ENCODE data around the gene PPIL6. TPM values are rescaled to one million over a fixed set of nuclear protein-coding genes. Genes with fewer than 3 reads are reported as not detected.

PPIL6 gene
- total and polyA plus RNA-seq, 2 donors (not counting 1 experiment from before 2014, with no cell fraction given), result 0.85 to 1.8 TPM

DNA sequence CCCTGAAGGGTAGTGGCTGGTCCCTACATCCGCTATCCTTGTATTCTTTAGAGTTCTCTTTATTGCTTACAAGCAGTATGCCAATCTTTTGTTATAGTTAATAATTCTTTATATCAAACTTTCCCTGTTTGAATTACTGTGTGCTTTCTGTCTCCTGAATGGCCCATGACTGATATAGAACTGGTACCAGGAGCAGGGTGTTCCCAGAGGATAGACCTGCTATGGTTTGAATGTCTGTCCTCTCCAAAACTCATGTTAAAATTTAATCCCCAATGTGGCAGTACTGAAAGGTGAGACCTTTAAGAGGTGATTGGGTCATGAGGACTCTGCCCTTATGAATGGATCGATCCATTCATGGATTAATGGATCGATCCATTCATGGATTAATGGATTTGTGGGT, 84.2 kb downstream of the PPIL6 start:
- H4K20me1 ChIP-seq (ENCODE audit: control insufficient read depth, insufficient read depth, low read length, poor library complexity, severe bottlenecking), result peaks cover 34% of the 10 kb centered on the region
- intact Hi-C loops (cut with micrococcal nuclease), result no loop called here
- peaks cover 3 to 51% of the 10 kb centered on the region in 2 experiments for H3K36me3 ChIP-seq (replicated peaks in 1 of 2; ENCODE audit: control extremely low read depth in 1 of 2, control insufficient read depth in 1 of 2, extremely low read depth in 1 of 2, insufficient read depth in 2 of 2, low read length in 1 of 2)
- no peak overlapping the region for H3K4me2 ChIP-seq (replicated peaks; ENCODE audit: low read depth, low read length, poor library complexity, severe bottlenecking)
- no peak overlapping the region for H3K9ac ChIP-seq (ENCODE audit: low read length)
- peaks cover 3 to 7% of the 10 kb centered on the region in 2 donors for H3K4me1 ChIP-seq (ENCODE audit: control insufficient read depth in 2 of 2, insufficient read depth in 2 of 2, low read length in 2 of 2)
- no peak overlapping the region for H3K4me3 Mint-ChIP-seq
- peaks cover 12% of the 10 kb centered on the region for H3K79me2 ChIP-seq (ENCODE audit: control insufficient read depth, insufficient read depth, low read length)
- H3K27me3 Mint-ChIP-seq, result no peaks in the 10 kb centered on the region
- no peaks in the 10 kb centered on the region for H3K9me3 Mint-ChIP-seq (ENCODE audit: insufficient read depth)
- H2AFZ ChIP-seq (ENCODE audit: insufficient read depth, low read depth, low read length, poor library complexity, severe bottlenecking), result no peak overlapping the region
- ATAC-seq (ENCODE audit: low read depth), result no peak
- H3K27ac Mint-ChIP-seq, result no peak overlapping the region
- whole genome bisulfite sequencing (ENCODE audit: insufficient coverage), result 94% methylated on average over 2 of the region's 3 CpGs
- H3K27ac ChIP-seq (ENCODE audit: low read length in 2 of 2), result no peak overlapping the region
- ChIA-PET CTCF (no interaction called here), POLR2A (no interaction called here)
- H3K4me3 ChIP-seq (ENCODE audit: control extremely low read depth in 1 of 5, extremely low read depth in 1 of 5, insufficient read depth in 1 of 5, low read depth in 2 of 5, low read length in 4 of 5), result no peak overlapping the region
- peaks cover 29% of the 10 kb centered on the region for H3K4me1 Mint-ChIP-seq
- H3K9me3 ChIP-seq (ENCODE audit: control extremely low read depth in 1 of 3, control insufficient read depth in 2 of 3, insufficient read depth in 1 of 3, low read length in 2 of 3), result peaks cover 3 to 13% (median 4%) of the 10 kb centered on the region in 3 donors
- TF ChIP-seq CTCF (IDR thresholded peaks at IDR 0.05) (no peak), EZH2 (IDR thresholded peaks at IDR 0.05; ENCODE audit: borderline replicate concordance, insufficient read depth, low read depth, low read length, poor library complexity, severe bottlenecking) (no peak)
- no peak for DNase-seq
- no peaks in the 10 kb centered on the region for H3K27me3 ChIP-seq (replicated peaks in 1 of 4; ENCODE audit: control extremely low read depth in 1 of 4, control insufficient read depth in 3 of 4, insufficient read depth in 4 of 4, low read length in 3 of 4)

- ChIA-PET CTCF (no interaction called here), POLR2A (no interaction called here)
- Mint-ChIP-seq H3K4me3 (no peak overlapping the region), H3K27me3 (no peaks in the 10 kb centered on the region), H3K9me3 (ENCODE audit: insufficient read depth) (no peaks in the 10 kb centered on the region), H3K4me1 (peaks cover 2% of the 10 kb centered on the region), H3K27ac (no peak overlapping the region)
- TF ChIP-seq EZH2 (IDR thresholded peaks at IDR 0.05; ENCODE audit: borderline replicate concordance, insufficient read depth, low read depth, low read length, poor library complexity, severe bottlenecking) (no peak), CTCF (IDR thresholded peaks at IDR 0.05) (no peak)
- H3K79me2 ChIP-seq (ENCODE audit: control insufficient read depth, insufficient read depth, low read length), result no peaks in the 10 kb centered on the region
- DNase-seq (no peak), ATAC-seq (ENCODE audit: low read depth) (no peak)
- H3K36me3 ChIP-seq (replicated peaks in 1 of 2; ENCODE audit: control extremely low read depth in 1 of 2, control insufficient read depth in 1 of 2, extremely low read depth in 1 of 2, insufficient read depth in 2 of 2, low read length in 1 of 2), result peaks cover 0 to 15% of the 10 kb centered on the region in 2 experiments
- H3K4me3 ChIP-seq (ENCODE audit: control extremely low read depth in 1 of 5, extremely low read depth in 1 of 5, insufficient read depth in 1 of 5, low read depth in 2 of 5, low read length in 4 of 5), result no peak overlapping the region
- WGBS (ENCODE audit: insufficient coverage), result 97% methylated on average over 3 of the region's 5 CpGs
- no peaks in the 10 kb centered on the region for H3K4me1 ChIP-seq (ENCODE audit: control insufficient read depth in 2 of 2, insufficient read depth in 2 of 2, low read length in 2 of 2)
- H4K20me1 ChIP-seq (ENCODE audit: control insufficient read depth, insufficient read depth, low read length, poor library complexity, severe bottlenecking), result no peaks in the 10 kb centered on the region
- no peak overlapping the region for H3K27ac ChIP-seq (ENCODE audit: low read length in 2 of 2)
- H2AFZ ChIP-seq (ENCODE audit: insufficient read depth, low read depth, low read length, poor library complexity, severe bottlenecking), result no peak overlapping the region
- H3K9me3 ChIP-seq (ENCODE audit: control extremely low read depth in 1 of 3, control insufficient read depth in 2 of 3, insufficient read depth in 1 of 3, low read length in 2 of 3), result peaks cover 0 to 8% (median 4%) of the 10 kb centered on the region in 3 donors
- no peak overlapping the region for H3K4me2 ChIP-seq (replicated peaks; ENCODE audit: low read depth, low read length, poor library complexity, severe bottlenecking)
- no peak overlapping the region for H3K9ac ChIP-seq (ENCODE audit: low read length)
- intact Hi-C loops (cut with micrococcal nuclease), result no loop called here
- H3K27me3 ChIP-seq (replicated peaks in 1 of 4; ENCODE audit: control extremely low read depth in 1 of 4, control insufficient read depth in 3 of 4, insufficient read depth in 4 of 4, low read length in 3 of 4), result no peaks in the 10 kb centered on the region
These were observed 88.9 kb downstream of the PPIL6 start for GRCh38 chr6:109351231-109352130.
